ENCODE data around the gene NDUFB6. TPM values are rescaled to one million over a fixed set of nuclear protein-coding genes. Genes with fewer than 3 reads are reported as not detected.

NDUFB6 gene
- total and polyA plus RNA-seq, 11 donors = 74.6 to 209 (median 125) TPM

DNA sequence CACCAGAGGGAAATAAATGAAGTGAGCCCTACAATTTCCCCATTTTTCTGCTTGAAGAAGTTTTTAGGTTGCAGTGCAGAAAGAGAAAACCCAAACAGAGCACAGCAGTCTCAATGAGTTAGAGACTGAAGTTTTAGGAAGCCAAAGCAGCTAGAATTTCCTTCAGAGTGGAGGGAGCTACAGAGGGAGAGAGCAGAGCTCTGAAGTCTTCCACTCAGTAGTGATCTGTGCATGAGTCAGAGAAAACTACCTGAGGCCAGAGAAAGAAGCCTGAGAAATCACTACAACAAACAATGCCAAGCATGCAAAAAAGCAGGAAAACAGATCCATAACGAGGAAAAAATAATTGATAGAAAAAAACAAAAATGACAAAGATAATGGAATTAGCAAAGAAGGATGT, 17.9 kb upstream of the NDUFB6 start:
- TF ChIP-seq POLR2A (IDR thresholded peaks at IDR 0.05) = no peak
- TF ChIP-seq, protein P1, sequence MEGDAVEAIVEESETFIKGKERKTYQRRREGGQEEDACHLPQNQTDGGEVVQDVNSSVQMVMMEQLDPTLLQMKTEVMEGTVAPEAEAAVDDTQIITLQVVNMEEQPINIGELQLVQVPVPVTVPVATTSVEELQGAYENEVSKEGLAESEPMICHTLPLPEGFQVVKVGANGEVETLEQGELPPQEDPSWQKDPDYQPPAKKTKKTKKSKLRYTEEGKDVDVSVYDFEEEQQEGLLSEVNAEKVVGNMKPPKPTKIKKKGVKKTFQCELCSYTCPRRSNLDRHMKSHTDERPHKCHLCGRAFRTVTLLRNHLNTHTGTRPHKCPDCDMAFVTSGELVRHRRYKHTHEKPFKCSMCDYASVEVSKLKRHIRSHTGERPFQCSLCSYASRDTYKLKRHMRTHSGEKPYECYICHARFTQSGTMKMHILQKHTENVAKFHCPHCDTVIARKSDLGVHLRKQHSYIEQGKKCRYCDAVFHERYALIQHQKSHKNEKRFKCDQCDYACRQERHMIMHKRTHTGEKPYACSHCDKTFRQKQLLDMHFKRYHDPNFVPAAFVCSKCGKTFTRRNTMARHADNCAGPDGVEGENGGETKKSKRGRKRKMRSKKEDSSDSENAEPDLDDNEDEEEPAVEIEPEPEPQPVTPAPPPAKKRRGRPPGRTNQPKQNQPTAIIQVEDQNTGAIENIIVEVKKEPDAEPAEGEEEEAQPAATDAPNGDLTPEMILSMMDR (IDR thresholded peaks at IDR 0.05) = no peak
- Histone ChIP-seq H3K27me3 (peaks cover 0 to 7% (median 0%) of the 10 kb centered on the region in 9 donors), H3K4me3 (no peak overlapping the region), H3K4me1 (peaks cover 0 to 3% (median 0%) of the 10 kb centered on the region in 12 donors), H3K27ac (no peak overlapping the region), H3K36me3 (no peaks in the 10 kb centered on the region), H3K9me3 (no peaks in the 10 kb centered on the region)
- ATAC-seq = no peak
- intact Hi-C loops (cut with DNase I) = no loop called here
- DNase-seq = no peak
- WGBS, 4 donors = 61 to 70% (median 62%) methylated on average over 1 of the region's 1 CpG

DNA sequence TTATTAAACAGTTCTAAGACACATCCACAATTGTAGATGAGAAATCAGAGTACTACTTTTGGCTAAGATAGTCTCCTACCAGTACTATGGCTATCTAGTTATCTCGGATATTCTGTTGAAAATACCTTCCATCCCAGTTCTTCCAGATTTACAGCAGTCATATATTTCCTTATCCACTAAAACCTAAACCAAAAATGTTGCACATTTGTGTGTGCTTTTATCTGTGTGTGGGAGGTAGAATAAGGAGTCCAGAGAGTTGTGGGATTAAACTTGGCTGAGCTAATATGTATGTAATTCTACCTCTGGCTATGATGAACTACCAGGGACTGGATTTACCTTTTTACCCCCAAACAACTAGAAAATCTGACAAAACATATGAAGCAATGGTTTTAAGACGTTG, 17.5 kb upstream of the NDUFB6 start:
- H3K27me3 ChIP-seq = peaks cover 0 to 7% (median 0%) of the 10 kb centered on the region in 9 donors
- DNase-seq = no peak
- WGBS, 4 donors = 33 to 60% (median 43%) methylated on average over 2 of the region's 2 CpGs
- H3K4me3 ChIP-seq = no peak overlapping the region
- no peak overlapping the region for H3K27ac ChIP-seq
- H3K9me3 ChIP-seq = no peaks in the 10 kb centered on the region
- intact Hi-C loops (cut with DNase I) = no loop called here
- H3K4me1 ChIP-seq = no peaks in the 10 kb centered on the region
- TF ChIP-seq POLR2A (IDR thresholded peaks at IDR 0.05) = no peak
- TF ChIP-seq, protein P1 (IDR thresholded peaks at IDR 0.05) = no peak
- no peaks in the 10 kb centered on the region for H3K36me3 ChIP-seq
- no peak for ATAC-seq

DNA sequence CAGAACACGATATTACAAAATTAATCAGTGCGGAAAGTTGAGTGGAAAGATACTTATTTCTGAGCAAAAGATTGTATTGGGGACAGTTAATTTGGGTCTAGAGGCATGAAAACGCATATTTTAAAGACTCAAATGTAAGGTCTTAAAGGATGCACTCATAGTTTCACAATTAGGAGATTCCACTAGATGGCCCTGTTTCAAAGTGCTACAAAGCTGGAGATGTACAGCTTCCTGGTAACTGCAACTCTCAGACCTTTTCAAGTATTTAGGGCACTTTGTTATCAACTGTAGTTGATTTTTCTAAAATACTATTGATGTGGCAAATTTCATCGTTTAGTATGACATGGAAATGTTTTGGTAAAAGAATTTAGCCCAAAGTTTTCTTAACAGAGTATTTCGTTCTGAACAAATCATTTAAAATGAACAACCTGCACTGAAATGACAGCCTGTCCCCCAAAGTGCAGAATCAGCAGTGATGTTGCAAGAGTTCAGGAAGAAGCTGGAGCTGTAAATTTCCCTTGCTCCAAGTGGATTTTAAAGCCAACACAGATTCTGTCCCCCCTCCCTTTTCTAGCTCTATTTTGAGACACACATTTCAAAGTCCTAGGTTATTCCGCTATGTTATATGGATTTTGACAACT, 16.2 kb upstream of the NDUFB6 start:
- H3K9me3 ChIP-seq = no peaks in the 10 kb centered on the region
- intact Hi-C loops (cut with DNase I) = loop anchor here in 7 of 10 donors (2.0 to 5.0 kb wide), 3 partner anchors 378 to 380 kb away; no protein-coding TSS in a partner anchor
- ATAC-seq = no peak
- H3K27ac ChIP-seq = no peak overlapping the region
- H3K4me3 ChIP-seq = no peak overlapping the region
- no peaks in the 10 kb centered on the region for H3K36me3 ChIP-seq
- no peak for DNase-seq
- peaks cover 0 to 8% (median 0%) of the 10 kb centered on the region in 9 donors for H3K27me3 ChIP-seq
- no peaks in the 10 kb centered on the region for H3K4me1 ChIP-seq
- TF ChIP-seq, protein P1 (IDR thresholded peaks at IDR 0.05) = peak in 11 of 12 donors; percentile 21 to 59 (median 43)
- TF ChIP-seq POLR2A (IDR thresholded peaks at IDR 0.05) = no peak
- WGBS, 4 donors = 45 to 52% (median 48%) methylated on average over 6 of the region's 6 CpGs

DNA sequence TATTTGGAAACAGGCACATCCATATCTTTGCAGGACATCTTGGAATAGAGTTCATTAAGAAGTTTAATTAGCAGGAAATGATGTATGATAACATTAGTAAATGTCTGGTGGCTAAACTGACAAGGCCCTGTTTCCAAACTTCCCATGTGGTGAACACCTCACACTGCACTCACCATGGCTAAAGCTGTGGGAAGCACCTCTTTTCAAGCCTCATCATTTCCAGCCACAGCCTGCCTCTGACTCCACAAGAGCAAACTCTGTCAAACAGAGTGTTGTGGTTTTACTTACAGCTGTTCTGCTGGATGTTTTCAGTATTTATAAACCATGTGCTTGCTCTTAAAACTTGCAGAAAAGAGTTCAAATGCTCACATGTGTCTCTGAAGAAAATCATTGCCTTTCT, 14.9 kb upstream of the NDUFB6 start:
- Histone ChIP-seq H3K27ac (no peak overlapping the region), H3K9me3 (no peaks in the 10 kb centered on the region), H3K27me3 (peaks cover 0 to 8% (median 0%) of the 10 kb centered on the region in 9 donors), H3K36me3 (no peaks in the 10 kb centered on the region), H3K4me3 (no peak overlapping the region), H3K4me1 (no peaks in the 10 kb centered on the region)
- TF ChIP-seq, protein P1 (IDR thresholded peaks at IDR 0.05) = no peak
- TF ChIP-seq POLR2A (IDR thresholded peaks at IDR 0.05) = no peak
- ATAC-seq (no peak), DNase-seq (no peak)
- intact Hi-C loops (cut with DNase I) = loop anchor here in 8 of 10 donors (2.0 to 5.0 kb wide), 3 partner anchors 379 to 381 kb away; no protein-coding TSS in a partner anchor
